ENCODE results near the gene CILP. TPM values are rescaled to one million over a fixed set of nuclear protein-coding genes. Genes with fewer than 3 reads are reported as not detected.

The CILP gene
- total and polyA plus RNA-seq, 8 donors, result 0.76 to 28.7 (median 4.5) TPM

DNA sequence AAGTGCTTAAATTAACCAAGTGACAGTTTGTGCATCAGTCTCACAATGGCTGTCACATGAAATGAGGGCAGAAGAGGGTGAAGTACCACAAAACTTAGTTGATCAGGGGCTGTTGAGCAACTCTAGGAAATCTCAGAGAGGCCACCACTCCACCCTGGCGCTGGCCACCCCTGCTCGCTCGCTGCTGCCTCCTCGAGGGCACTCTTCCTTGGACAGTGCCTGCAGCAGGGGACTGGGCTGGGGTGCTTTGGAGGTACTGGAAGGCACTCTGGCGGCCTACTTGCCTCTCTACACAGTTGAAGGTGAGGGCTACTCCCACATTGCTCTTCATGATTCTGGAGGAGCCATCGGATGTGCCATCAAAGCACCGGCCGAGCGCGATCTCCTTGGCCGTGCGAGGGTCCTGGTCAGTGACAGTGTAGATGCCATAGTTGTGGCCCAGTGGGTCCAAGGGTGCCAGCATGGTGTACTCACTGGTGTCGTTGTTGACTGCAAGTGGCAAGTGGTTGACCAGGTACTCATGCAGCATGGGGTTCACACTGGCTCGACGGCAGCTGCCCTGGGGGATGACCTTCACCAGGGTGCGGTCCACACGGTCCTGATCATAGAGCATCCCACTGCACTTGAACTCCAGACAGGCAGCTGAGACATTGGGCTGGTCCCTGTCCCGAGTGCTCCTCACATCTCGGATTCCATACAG lies 14.5 kb downstream of the CILP start:
- TF ChIP-seq EP300 (IDR thresholded peaks at IDR 0.05), result no peak
- TF ChIP-seq POLR2A (IDR thresholded peaks at IDR 0.05), result no peak
- TF ChIP-seq CTCF (IDR thresholded peaks at IDR 0.05), result no peak
- no peak for TF ChIP-seq POLR2AphosphoS5 (IDR thresholded peaks at IDR 0.05)
- intact Hi-C loops (cut with DNase I; ENCODE audit: low total_unique reads), result loop anchor here (5.0 kb wide), 1 partner anchor 71 kb away; no protein-coding TSS in a partner anchor
- 90 to 96% (median 96%) methylated on average over 9 to 19 of the region's 19 CpGs for WGBS, 5 donors
- Histone ChIP-seq H3K4me1 (peaks cover 0 to 11% (median 0%) of the 10 kb centered on the region in 4 donors), H3K27ac (no peak overlapping the region), H3K4me3 (no peak overlapping the region), H3K27me3 (no peaks in the 10 kb centered on the region), H3K36me3 (no peaks in the 10 kb centered on the region), H3K9me3 (no peaks in the 10 kb centered on the region)
- no peak for DNase-seq

- intact Hi-C loops (cut with DNase I; ENCODE audit: low total_unique reads), result loop anchor here (5.0 kb wide), 1 partner anchor 72 kb away; no protein-coding TSS in a partner anchor
- H3K27ac ChIP-seq, result peak overlapping the region in 3 of 5 donors; percentile 19 to 64 (median 56)
- DNase-seq, result peak in 1 of 2 donors; percentile 56
These were observed 15.7 kb downstream of the CILP start for GRCh38 chr15:65195548-65195923.

DNA sequence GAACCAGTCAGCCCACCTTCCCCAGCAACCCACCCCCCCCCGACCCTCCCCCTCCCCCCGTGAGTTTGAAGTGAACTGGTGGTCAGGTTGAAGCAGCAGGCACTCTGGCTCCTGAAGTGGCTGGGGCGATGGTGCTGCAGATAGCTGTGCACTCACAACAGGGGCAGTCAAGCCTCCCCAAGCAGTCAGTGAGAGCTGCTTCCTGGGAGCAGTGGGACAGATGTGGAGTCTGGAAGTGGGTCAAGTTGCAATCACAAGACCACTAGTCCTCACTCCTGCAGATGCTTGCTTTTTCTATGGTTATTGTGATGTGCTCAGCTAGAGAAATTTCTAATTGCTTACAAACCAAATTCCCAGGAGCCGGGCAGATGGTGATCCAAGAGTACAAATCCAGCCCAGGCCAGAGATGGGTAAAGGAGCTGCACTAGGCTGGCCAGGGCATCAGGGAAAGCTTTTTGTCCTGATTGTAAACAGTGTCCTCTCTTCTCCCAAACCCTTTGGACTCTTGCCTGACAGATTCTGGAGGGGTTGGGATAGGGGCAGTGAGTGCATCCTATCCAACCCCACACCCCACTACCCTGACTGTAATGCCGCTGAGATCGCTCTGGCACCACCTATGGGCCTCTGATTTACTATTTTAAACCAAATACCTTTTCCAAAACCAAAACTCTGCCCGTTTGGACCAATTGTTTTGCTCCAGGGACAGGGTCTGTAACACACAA lies 16.3 kb downstream of the CILP start:
- 45 to 68% (median 60%) methylated on average over 5 to 7 of the region's 7 CpGs for WGBS, 5 donors
- Histone ChIP-seq H3K27ac (peak overlapping the region in 3 of 5 donors; percentile 19 to 64 (median 56)), H3K36me3 (no peaks in the 10 kb centered on the region), H3K4me3 (no peak overlapping the region), H3K4me1 (peaks cover 0 to 11% (median 0%) of the 10 kb centered on the region in 4 donors), H3K27me3 (no peaks in the 10 kb centered on the region), H3K9me3 (no peaks in the 10 kb centered on the region)
- intact Hi-C loops (cut with DNase I; ENCODE audit: low total_unique reads), result loop anchor here (5.0 kb wide), 1 partner anchor 72 kb away; no protein-coding TSS in a partner anchor
- DNase-seq, result peak in 1 of 2 donors; percentile 69
- no peak for TF ChIP-seq POLR2AphosphoS5 (IDR thresholded peaks at IDR 0.05)
- no peak for TF ChIP-seq CTCF (IDR thresholded peaks at IDR 0.05)

More at GRCh38 chr15:65195548-65195923, 15.7 kb downstream of the CILP start:
- 58 to 69% (median 62%) methylated on average over 5 of the region's 5 CpGs for WGBS, 5 donors
- H3K4me1 ChIP-seq, result peaks cover 0 to 11% (median 0%) of the 10 kb centered on the region in 4 donors
- H3K4me3 ChIP-seq, result no peak overlapping the region
- H3K27me3 ChIP-seq, result no peaks in the 10 kb centered on the region
- H3K9me3 ChIP-seq, result no peaks in the 10 kb centered on the region
- no peaks in the 10 kb centered on the region for H3K36me3 ChIP-seq
- TF ChIP-seq POLR2AphosphoS5 (IDR thresholded peaks at IDR 0.05) (no peak), EP300 (IDR thresholded peaks at IDR 0.05) (no peak), CTCF (IDR thresholded peaks at IDR 0.05) (no peak), POLR2A (IDR thresholded peaks at IDR 0.05) (no peak)

DNA sequence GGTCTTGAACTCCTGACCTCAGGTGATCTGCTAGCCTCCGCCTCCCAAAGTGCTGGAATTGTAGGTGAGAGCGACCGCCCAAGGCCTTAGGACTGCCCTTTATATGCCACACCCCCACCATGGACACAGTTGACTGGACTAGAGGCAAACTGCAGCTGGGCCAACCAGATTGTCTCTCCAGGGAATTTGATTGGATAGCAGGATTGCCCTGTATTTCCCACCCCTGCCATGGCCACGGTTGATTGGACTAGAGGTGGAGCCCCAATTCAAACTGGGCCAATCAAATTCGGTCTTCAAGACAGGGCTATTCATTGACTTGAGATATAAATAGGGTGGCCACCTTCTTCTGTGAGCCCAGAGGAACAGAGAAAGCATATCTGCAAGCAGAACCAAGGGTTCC lies 19.3 kb downstream of the CILP start:
- WGBS, 5 donors, result 86 to 97% (median 94%) methylated on average over 5 of the region's 5 CpGs
- no peak for TF ChIP-seq EP300 (IDR thresholded peaks at IDR 0.05)
- TF ChIP-seq CTCF (IDR thresholded peaks at IDR 0.05), result no peak
- TF ChIP-seq POLR2AphosphoS5 (IDR thresholded peaks at IDR 0.05), result no peak
- no peak for TF ChIP-seq POLR2A (IDR thresholded peaks at IDR 0.05)
- no peaks in the 10 kb centered on the region for H3K27me3 ChIP-seq
- peaks cover 0 to 16% (median 0%) of the 10 kb centered on the region in 4 donors for H3K4me1 ChIP-seq
- H3K36me3 ChIP-seq, result no peaks in the 10 kb centered on the region
- no peak overlapping the region for H3K27ac ChIP-seq
- intact Hi-C loops (cut with DNase I; ENCODE audit: low total_unique reads), result no loop called here
- no peaks in the 10 kb centered on the region for H3K9me3 ChIP-seq
- DNase-seq, result no peak
- no peak overlapping the region for H3K4me3 ChIP-seq

All from stomach (tissue), 9 donors.